ENCODE results near the gene NELL1.

DNA sequence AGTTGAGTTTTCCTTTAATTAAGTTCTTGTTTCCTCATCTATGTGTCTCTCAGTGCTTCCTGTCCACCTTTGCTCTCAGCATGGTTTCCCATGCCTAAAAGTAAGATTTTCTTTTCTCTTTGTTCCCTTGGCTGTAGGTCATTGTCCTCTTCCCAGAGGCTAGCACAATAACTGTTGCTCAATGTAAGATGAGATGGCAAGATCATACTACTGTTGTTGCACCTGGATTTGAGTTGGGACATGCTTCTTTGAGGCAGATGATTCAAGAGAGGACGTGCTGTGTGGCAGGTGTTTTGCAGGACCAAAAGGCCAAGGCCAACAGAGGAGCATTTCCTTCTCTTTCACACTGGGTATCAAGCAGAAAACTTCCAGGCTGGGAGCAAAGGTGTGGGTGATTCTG, 11.3 kb upstream of the NELL1 start:
- TF ChIP-seq, protein P1, sequence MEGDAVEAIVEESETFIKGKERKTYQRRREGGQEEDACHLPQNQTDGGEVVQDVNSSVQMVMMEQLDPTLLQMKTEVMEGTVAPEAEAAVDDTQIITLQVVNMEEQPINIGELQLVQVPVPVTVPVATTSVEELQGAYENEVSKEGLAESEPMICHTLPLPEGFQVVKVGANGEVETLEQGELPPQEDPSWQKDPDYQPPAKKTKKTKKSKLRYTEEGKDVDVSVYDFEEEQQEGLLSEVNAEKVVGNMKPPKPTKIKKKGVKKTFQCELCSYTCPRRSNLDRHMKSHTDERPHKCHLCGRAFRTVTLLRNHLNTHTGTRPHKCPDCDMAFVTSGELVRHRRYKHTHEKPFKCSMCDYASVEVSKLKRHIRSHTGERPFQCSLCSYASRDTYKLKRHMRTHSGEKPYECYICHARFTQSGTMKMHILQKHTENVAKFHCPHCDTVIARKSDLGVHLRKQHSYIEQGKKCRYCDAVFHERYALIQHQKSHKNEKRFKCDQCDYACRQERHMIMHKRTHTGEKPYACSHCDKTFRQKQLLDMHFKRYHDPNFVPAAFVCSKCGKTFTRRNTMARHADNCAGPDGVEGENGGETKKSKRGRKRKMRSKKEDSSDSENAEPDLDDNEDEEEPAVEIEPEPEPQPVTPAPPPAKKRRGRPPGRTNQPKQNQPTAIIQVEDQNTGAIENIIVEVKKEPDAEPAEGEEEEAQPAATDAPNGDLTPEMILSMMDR (IDR thresholded peaks at IDR 0.05) = no peak
- no peak for TF ChIP-seq POLR2A (IDR thresholded peaks at IDR 0.05)
